Calu3 (cell line): ENCODE data around the gene C1QTNF6. TPM values are rescaled to one million over a fixed set of nuclear protein-coding genes. Genes with fewer than 3 reads are reported as not detected.

Experiments used
- BruUV-seq: library from RNA; stranded (reverse); fragments of 400-500 nt; replicated peaks from 2 replicates; lab custom pipeline; 2021; lab: Mats Ljungman, UMichigan
- CTCF ChIA-PET: fragments of 300-600 bp; sonication (Branson Sonifier 250); formaldehyde crosslinking; loops from one replicate; lab custom pipeline; 2022; ENCODE audit warnings: antibody characterized with exemption; lab: Charles Lee
- DNase-seq: peaks from one replicate; pipeline ENCODE4 v3.0.0; 2022
- H3K27ac Mint-ChIP-seq: one replicate; pipeline ENCODE4 v1.8.0; 2022; ENCODE audit warnings: mixed read lengths; ENCODE audit not compliant: unreplicated experiment
- H3K27me3 Mint-ChIP-seq: one replicate; pipeline ENCODE4 v1.8.0; 2022; ENCODE audit warnings: mixed read lengths; ENCODE audit not compliant: unreplicated experiment
- H3K36me3 Mint-ChIP-seq: one replicate; pipeline ENCODE4 v1.8.0; 2022; ENCODE audit warnings: mild to moderate bottlenecking, moderate library complexity, mixed read lengths; ENCODE audit not compliant: insufficient read depth, unreplicated experiment
- H3K4me1 Mint-ChIP-seq: one replicate; pipeline ENCODE4 v1.8.0; 2022; ENCODE audit warnings: mild to moderate bottlenecking, low read depth, mixed read lengths; ENCODE audit not compliant: unreplicated experiment
- H3K4me3 Mint-ChIP-seq: one replicate; pipeline ENCODE4 v1.8.0; 2022; ENCODE audit warnings: mild to moderate bottlenecking, low read depth, moderate library complexity, mixed read lengths; ENCODE audit not compliant: unreplicated experiment
- H3K9me3 Mint-ChIP-seq: one replicate; pipeline ENCODE4 v1.8.0; 2022; ENCODE audit warnings: low read depth, mixed read lengths; ENCODE audit not compliant: unreplicated experiment
- intact Hi-C: fragments of 100-400 bp; cut with micrococcal nuclease; formaldehyde crosslinking; loops from one replicate; pipeline ENCODE4 v1.10.0; 2022; ENCODE audit not compliant: unreplicated experiment
- total RNA-seq: library from RNA; stranded (reverse); gene quantifications from 2 replicates; pipeline ENCODE4 v1.2.3, GENCODE V29; 2022
- TF ChIP-seq, protein P1 (sequence below): fragments of 200-600 bp; IDR thresholded peaks from one replicate; pipeline ENCODE4 v1.8.0; 2022; ENCODE audit warnings: antibody characterized with exemption; ENCODE audit not compliant: unreplicated experiment

Gene C1QTNF6
- total RNA-seq, 1 experiment from 2014 or later, result 6.2 TPM

DNA sequence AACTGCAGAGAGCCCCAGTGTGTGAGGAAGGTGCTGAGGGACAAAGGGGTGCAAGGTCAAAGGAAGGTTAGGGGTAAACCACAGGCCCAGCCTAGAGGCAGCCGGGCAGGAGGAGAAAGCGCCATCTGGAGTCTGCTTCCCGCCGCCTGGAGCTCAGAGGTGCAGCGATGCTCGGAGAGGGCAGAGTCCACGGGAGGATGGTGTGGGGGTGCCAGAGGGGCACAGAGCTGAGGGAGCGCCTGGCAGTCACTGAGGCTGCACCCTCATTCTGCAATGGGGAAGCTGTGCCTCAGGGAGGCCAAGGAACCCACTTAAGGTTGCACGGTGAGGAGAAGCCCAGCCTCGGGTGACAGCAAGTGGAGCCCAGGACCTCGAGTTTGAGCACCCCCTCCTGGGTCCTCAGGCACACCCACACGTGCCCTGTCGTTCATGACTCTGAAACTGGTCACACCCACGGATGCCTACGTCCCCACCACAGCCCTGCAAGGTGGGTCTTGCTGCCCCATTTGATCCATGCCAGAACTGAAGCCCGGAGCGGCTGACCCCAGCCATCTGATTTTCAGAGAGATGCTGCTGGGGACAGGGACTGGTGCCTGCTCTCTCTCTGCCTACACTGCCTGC is 39.9 kb downstream of the C1QTNF6 start:
- Mint-ChIP-seq H3K27me3 (peaks cover 99% of the 10 kb centered on the region), H3K9me3 (no peaks in the 10 kb centered on the region), H3K4me1 (peaks cover 12% of the 10 kb centered on the region), H3K27ac (no peak overlapping the region), H3K4me3 (no peak overlapping the region), H3K36me3 (no peaks in the 10 kb centered on the region)
- TF ChIP-seq, protein P1, sequence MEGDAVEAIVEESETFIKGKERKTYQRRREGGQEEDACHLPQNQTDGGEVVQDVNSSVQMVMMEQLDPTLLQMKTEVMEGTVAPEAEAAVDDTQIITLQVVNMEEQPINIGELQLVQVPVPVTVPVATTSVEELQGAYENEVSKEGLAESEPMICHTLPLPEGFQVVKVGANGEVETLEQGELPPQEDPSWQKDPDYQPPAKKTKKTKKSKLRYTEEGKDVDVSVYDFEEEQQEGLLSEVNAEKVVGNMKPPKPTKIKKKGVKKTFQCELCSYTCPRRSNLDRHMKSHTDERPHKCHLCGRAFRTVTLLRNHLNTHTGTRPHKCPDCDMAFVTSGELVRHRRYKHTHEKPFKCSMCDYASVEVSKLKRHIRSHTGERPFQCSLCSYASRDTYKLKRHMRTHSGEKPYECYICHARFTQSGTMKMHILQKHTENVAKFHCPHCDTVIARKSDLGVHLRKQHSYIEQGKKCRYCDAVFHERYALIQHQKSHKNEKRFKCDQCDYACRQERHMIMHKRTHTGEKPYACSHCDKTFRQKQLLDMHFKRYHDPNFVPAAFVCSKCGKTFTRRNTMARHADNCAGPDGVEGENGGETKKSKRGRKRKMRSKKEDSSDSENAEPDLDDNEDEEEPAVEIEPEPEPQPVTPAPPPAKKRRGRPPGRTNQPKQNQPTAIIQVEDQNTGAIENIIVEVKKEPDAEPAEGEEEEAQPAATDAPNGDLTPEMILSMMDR, result no peak
- intact Hi-C loops, result no loop called here
- CTCF ChIA-PET, result interaction anchor here (0.6 kb wide), 1 partner anchor 60 kb away, joined by 3 read pairs; no protein-coding TSS in a partner anchor
- DNase-seq, result no peak
- no TSS peak for BruUV-seq

DNA sequence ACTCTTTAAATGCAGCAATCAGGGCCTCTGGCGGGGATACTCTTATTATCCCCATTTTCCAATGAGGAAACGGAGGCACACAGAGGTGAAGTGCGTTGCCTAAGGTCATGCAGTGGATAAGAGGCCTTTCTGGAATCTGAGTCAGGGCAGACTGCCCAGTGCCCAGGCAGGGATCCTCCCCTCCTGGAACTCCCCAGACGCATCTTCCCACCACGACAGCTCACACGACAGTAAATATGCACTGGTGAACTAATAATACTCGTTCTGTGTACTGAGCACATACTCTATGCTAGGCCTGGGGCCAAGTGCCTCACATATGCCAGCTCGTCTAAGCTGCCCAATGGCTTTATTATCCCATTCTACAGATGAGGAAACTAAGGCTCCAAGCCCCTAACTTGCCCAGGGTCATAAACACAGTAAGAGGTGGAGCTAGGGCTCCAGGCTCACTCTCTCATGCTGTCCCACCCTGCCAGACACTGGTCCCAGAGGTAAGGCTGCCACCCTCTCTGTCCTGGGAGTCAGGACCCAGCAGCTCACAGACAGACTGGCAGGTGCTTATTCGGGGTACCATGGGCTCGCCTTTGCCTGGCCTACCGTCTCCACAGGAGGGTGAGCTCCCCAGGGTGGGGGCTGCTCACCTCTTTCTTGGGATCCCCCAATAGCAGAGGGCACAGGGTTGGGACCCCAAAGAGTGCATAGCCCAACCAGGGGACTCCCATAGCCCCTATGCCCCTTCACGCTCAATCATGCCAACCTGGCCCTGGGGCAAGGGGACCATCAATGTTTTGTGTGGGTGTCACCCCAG is 40.7 kb downstream of the C1QTNF6 start:
- intact Hi-C loops, result no loop called here
- Mint-ChIP-seq H3K36me3 (no peaks in the 10 kb centered on the region), H3K9me3 (no peaks in the 10 kb centered on the region), H3K4me1 (peaks cover 12% of the 10 kb centered on the region), H3K27ac (no peak overlapping the region), H3K27me3 (peaks cover 100% of the 10 kb centered on the region), H3K4me3 (no peak overlapping the region)
- TF ChIP-seq, protein P1, result no peak
- DNase-seq, result no peak
- CTCF ChIA-PET, result interaction anchor here (0.6 kb wide), 1 partner anchor 59 kb away, joined by 3 read pairs; no protein-coding TSS in a partner anchor
- no TSS peak for BruUV-seq

DNA sequence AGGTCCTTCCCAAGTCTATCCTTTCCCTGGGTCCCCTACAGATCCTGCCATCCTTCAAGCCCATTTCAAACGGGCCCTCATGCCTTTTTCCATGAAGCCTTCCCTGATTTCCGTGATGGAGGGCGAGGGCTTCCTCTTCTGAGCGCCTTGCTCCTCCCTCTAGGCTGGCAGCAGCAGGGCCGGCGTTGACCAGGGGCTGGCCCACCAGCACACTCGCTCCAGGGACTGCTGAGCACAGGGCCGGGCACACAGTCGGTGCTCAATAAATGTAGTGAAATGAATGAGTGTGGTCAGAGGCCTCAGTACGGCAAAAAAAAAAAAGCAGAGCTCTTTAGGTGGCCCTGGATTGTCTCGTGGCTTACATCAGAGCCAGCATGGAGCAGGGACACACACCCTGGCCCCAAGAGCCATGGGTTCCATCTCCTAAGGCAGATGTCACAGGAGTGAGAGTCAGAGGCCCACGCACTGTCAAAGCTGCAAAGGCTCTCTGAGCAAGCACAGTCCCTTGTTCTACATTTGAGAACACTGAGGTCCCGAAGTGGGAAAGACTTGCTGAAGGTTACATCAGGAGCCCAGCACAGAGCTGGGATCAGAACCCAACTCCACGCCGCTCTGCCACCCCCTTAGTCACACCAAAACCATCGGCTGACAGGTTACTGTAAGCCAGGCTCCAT is 41.4 kb downstream of the C1QTNF6 start:
- TF ChIP-seq, protein P1, result no peak
- no peaks in the 10 kb centered on the region for H3K36me3 Mint-ChIP-seq
- no peak for DNase-seq
- peaks cover 98% of the 10 kb centered on the region for H3K27me3 Mint-ChIP-seq
- no peak overlapping the region for H3K27ac Mint-ChIP-seq
- no peak overlapping the region for H3K4me3 Mint-ChIP-seq
- BruUV-seq, result no TSS peak
- H3K9me3 Mint-ChIP-seq, result no peaks in the 10 kb centered on the region
- H3K4me1 Mint-ChIP-seq, result peaks cover 12% of the 10 kb centered on the region
- intact Hi-C loops, result no loop called here
- CTCF ChIA-PET, result no interaction called here

DNA sequence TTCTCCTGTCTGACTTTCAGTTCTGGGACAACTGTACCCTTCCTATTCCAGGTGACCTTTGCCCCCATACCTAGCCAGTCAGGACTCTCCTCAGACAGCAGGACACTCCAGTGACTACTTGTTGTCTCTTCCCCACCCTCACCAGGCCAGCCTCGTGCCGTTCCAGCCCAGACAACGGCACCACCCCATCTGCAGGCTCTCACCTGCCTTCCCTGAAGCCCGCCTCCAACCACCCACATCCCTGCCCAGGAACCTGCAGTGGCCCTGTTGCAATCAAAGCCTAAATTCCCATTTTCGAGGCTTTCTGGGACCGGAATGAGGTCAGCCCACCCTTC is 42.0 kb downstream of the C1QTNF6 start:
- DNase-seq, result no peak
- H3K36me3 Mint-ChIP-seq, result no peaks in the 10 kb centered on the region
- TF ChIP-seq, protein P1, result no peak
- CTCF ChIA-PET, result no interaction called here
- peaks cover 12% of the 10 kb centered on the region for H3K4me1 Mint-ChIP-seq
- peaks cover 94% of the 10 kb centered on the region for H3K27me3 Mint-ChIP-seq
- H3K27ac Mint-ChIP-seq, result no peak overlapping the region
- no TSS peak for BruUV-seq
- intact Hi-C loops, result no loop called here
- no peaks in the 10 kb centered on the region for H3K9me3 Mint-ChIP-seq
- no peak overlapping the region for H3K4me3 Mint-ChIP-seq
